Measurements from ENCODE around the gene PTPRD.

- TF ChIP-seq POLR2AphosphoS5 (IDR thresholded peaks at IDR 0.05; ENCODE audit: low read depth, low read length) (no peak), TCF7L2 (IDR thresholded peaks at IDR 0.05; ENCODE audit: low read depth, low read length) (no peak)
- TF ChIP-seq, protein P1, sequence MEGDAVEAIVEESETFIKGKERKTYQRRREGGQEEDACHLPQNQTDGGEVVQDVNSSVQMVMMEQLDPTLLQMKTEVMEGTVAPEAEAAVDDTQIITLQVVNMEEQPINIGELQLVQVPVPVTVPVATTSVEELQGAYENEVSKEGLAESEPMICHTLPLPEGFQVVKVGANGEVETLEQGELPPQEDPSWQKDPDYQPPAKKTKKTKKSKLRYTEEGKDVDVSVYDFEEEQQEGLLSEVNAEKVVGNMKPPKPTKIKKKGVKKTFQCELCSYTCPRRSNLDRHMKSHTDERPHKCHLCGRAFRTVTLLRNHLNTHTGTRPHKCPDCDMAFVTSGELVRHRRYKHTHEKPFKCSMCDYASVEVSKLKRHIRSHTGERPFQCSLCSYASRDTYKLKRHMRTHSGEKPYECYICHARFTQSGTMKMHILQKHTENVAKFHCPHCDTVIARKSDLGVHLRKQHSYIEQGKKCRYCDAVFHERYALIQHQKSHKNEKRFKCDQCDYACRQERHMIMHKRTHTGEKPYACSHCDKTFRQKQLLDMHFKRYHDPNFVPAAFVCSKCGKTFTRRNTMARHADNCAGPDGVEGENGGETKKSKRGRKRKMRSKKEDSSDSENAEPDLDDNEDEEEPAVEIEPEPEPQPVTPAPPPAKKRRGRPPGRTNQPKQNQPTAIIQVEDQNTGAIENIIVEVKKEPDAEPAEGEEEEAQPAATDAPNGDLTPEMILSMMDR (IDR thresholded peaks at IDR 0.05): no peak
- TF ChIP-seq, protein P2, sequence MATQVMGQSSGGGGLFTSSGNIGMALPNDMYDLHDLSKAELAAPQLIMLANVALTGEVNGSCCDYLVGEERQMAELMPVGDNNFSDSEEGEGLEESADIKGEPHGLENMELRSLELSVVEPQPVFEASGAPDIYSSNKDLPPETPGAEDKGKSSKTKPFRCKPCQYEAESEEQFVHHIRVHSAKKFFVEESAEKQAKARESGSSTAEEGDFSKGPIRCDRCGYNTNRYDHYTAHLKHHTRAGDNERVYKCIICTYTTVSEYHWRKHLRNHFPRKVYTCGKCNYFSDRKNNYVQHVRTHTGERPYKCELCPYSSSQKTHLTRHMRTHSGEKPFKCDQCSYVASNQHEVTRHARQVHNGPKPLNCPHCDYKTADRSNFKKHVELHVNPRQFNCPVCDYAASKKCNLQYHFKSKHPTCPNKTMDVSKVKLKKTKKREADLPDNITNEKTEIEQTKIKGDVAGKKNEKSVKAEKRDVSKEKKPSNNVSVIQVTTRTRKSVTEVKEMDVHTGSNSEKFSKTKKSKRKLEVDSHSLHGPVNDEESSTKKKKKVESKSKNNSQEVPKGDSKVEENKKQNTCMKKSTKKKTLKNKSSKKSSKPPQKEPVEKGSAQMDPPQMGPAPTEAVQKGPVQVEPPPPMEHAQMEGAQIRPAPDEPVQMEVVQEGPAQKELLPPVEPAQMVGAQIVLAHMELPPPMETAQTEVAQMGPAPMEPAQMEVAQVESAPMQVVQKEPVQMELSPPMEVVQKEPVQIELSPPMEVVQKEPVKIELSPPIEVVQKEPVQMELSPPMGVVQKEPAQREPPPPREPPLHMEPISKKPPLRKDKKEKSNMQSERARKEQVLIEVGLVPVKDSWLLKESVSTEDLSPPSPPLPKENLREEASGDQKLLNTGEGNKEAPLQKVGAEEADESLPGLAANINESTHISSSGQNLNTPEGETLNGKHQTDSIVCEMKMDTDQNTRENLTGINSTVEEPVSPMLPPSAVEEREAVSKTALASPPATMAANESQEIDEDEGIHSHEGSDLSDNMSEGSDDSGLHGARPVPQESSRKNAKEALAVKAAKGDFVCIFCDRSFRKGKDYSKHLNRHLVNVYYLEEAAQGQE (IDR thresholded peaks at IDR 0.05; ENCODE audit: insufficient read depth in 1 of 2, low read depth in 2 of 2, low read length in 1 of 2): no peak
Measured at GRCh38 chr9:8725635-8726034, 1887.2 kb downstream of the PTPRD start.
